Skin epidermis (tissue), 12 donors: ENCODE results near the gene KRTAP4-8.
"Not testable (repeated sequence)": the region's sequence is repeated elsewhere in the genome, so short reads cannot be mapped to it uniquely, and the experiment has no call there.

Experiments used
- H3K27ac ChIP-seq, 21 experiments: fragments of 200-600 bp; sonication (generic) in 11 of 21; one replicate each; pipeline ENCODE4 v1.5.0; 2020; ENCODE audit warnings: mild to moderate bottlenecking in 3 of 21, inconsistent platforms in 2 of 21, moderate library complexity in 2 of 21
- H3K4me3 ChIP-seq, 7 experiments: fragments of 200-600 bp; sonication (generic) in 2 of 7; one replicate each; pipeline ENCODE4 v1.5.0; 2020; ENCODE audit warnings: inconsistent platforms in 2 of 7, mild to moderate bottlenecking in 2 of 7, moderate library complexity in 1 of 7

KRTAP4-8 gene

DNA sequence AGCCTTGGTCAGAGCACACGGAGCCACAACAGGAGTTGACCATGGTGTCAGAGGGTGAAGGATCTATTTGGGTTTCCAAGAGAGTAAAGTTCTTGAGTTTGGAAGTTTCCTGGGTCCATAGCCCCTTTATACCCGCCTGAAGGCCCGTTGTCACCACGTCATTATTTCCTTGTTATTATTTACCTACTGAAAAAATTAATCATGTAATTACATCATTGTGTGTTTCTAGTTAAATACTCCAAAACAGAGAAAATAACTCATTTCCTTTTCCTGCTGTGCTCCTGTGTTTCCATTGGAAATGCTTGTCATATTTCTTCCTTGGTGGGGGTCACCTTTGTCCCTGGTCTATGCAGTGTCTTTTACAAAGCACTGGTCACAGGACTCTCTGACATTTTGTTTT is at the start of gene KRTAP4-8:
Gene KRTAP4-8 (minus strand): TSS at position 101 of the 400 bp plus-strand sequence. CDS start 58 bp downstream, at position 43.
- no peak within 1 kb of the TSS for H3K4me3 ChIP-seq
- no peak within 1 kb of the TSS for H3K27ac ChIP-seq

DNA sequence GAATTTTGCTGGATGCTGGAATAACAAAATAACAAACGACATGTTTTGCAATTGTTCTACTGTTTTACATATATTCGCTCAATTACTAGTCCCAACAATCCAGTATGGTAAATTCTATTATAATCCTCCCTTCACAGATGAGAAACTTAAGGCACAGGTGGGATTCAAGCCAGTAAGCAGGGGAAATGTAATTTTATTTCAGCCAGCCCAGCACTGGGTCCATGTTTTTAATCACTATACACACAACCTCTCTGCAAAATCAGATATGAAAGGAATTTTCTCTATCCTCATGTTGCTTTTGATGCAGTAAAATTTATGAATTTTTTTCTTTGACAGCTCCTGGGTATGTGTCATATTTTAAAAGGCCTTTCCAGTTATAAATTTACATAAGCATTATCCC is 47.3 kb upstream of the KRTAP4-8 start:
- no peak overlapping the region for H3K27ac ChIP-seq
- H3K4me3 ChIP-seq, result no peak overlapping the region

- H3K4me3 ChIP-seq, result no peak overlapping the region
- no peak overlapping the region for H3K27ac ChIP-seq
Measured at GRCh38 chr17:41144846-41145245, 46.9 kb upstream of the KRTAP4-8 start.

DNA sequence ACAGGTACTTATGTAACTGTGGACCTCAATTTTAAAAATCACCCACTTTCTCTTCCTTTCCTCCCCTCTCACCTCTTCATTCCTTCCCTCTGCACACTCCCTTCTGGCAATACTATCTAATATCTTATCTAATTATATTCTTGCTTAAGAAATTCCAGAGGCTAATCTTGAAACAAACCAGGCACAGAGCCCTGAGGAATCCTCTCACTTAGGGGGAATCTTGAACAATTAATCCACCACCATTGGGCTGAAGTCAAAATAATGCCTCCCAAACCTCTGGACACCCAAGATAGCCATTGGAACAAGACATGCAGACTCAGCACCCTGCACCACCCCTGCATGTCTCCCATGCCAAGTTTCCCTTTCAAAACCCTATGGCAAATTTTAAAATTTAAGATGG is 43.4 kb upstream of the KRTAP4-8 start:
- H3K4me3 ChIP-seq, result no peak overlapping the region
- no peak overlapping the region for H3K27ac ChIP-seq

GRCh38 chr17:41140360-41141131 is 42.6 kb upstream of the KRTAP4-8 start, which contains the start of gene KRTAP4-6:
Gene KRTAP4-6 (minus strand): TSS chr17:41140544. CDS start chr17:41140487, 57 bp downstream.
- H3K4me3 ChIP-seq, result no peak within 1 kb of the TSS

DNA sequence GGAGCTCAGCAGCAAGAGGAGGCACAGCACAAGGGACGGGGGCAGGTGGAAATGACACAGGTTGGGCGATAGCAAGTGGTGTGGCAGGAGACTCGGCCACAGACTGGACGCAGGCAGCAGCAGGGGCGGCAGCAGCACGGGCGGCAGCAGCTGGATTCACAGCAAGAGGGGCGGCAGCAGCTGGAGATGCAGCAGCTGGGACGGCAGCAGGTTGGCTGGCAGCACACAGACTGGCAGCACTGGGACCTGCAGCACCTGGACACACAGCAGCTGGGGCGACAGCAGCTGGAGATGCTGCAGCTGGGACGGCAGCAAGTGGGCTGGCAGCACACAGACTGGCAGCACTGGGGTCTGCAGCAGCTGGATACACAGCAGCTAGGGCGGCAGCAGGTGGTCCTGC is 41.9 kb upstream of the KRTAP4-8 start:
- not testable (repeated sequence) for H3K27ac ChIP-seq, H3K4me3 ChIP-seq

More at GRCh38 chr17:41140360-41141131, 42.6 kb upstream of the KRTAP4-8 start, which contains the start of gene KRTAP4-6:
- H3K27ac ChIP-seq, result no peak within 1 kb of the TSS

DNA sequence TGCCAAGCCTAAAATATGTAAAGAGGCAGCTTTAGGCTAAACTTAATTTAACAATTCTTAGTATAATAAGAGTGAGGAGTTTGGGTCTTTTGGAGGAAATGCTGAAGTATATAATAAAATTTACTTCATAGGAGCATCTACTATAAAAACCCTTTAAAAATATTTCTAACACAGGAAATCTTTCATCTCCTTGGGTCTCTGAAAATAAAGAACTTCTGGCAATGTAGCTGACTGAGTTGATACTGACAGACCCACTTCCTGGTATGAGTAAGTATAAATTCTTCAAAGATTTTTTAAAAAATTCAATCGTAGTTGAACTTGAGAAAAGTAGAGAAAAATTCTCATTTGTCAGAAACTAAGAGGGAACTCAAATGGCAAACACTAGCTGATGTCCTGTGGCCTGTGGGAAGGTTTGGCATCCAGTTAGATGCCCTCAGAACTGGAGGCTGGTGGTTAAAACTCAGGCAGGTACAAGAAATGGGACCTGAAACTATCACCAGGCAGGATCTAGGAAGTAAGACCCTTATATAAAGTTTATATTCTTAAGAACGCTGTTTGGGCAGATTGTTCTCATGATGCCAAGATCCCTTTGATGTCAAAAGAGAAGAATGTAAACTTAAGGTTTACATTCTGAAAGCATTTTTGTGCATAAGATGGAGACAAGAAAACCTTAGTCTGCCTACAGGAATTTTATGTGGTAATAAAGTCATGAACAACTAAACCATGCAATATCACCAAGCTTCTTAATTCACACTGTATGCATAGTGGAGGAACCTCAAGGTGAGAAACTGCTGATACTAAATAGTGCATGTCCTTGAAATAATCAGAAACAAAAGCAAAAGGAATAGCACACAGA is 36.2 kb upstream of the KRTAP4-8 start:
- Histone ChIP-seq H3K27ac (peak overlapping the region in 1 of 21 experiments; percentile 70), H3K4me3 (no peak overlapping the region)

DNA sequence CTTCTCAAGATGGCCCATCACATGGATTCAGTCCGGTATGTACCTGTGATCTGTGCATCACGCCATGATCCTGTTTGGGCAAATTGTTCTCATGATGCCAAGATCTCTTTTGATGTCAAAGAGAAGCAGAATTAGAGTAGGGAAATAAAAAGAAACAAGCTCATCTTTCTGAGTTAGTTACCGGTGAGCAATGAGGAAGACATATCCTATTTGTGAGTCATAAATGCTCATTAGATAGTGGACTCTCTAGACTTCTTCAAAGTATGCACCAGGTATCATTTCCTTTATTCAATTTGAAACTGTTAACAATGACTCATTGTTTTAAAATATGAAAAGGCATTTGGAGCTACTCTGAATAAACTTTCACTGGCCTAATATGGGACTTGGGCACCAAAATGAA is 34.0 kb upstream of the KRTAP4-8 start:
- H3K4me3 ChIP-seq, result no peak overlapping the region
- H3K27ac ChIP-seq, result no peak overlapping the region

DNA sequence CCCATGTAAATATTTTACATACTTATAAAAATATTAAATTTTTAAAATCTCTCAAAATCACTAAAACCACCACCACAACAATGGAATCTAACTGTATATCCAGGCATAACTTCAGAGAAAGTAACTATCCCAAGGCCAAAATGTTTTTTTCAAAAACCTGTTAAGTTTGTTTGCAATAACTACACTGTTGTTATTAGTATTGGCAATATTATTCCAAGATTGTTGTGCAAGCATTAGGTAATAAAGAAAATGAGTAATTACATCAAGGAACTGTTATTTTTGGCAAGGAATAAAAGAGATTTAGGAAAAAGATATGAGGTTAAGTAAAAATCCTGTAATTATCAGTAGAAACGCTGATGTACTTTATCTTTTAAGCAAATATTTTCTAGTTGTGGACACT is 29.4 kb upstream of the KRTAP4-8 start:
- Histone ChIP-seq H3K4me3 (no peak overlapping the region), H3K27ac (no peak overlapping the region)

DNA sequence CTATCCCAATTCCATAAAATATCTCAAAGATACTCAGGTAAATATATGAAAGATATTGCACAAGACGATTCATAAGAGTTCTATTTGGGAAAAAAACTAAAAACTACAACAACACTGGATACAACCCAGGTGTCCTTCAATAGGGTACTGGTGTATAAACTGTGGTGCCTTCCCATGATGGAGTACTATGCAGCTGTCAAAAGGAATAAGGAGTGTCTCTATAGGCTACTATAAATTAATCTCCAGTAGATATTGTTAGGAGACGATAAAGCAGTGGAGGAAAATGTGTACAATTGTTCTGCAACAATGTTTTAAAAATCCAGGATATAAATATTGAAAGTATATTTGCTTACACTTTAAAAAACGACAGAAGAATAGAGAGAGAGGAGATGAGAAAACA is 28.5 kb upstream of the KRTAP4-8 start:
- H3K27ac ChIP-seq, result no peak overlapping the region
- no peak overlapping the region for H3K4me3 ChIP-seq

- Histone ChIP-seq H3K4me3 (no peak overlapping the region), H3K27ac (no peak overlapping the region)
Measured at GRCh38 chr17:41125064-41125463, 27.1 kb upstream of the KRTAP4-8 start.

DNA sequence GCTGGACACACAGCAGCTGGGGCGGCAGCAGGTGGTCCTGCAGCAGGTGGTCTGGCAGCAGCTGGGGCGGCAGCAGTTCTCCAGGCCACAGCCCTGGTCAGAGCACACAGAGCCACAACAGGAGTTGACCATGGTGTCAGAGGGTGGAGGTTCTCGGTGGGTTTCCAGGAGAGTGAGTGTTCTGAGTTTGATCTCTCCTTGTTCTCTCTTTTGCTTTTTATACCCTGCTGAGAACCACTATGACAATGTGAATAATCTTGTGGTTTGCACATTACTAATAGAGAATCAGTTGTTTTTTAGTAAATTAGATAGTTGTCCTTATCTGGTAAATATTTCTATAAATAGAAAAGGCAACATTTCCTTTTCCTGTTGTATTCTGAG is 26.0 kb upstream of the KRTAP4-8 start, which contains the start of gene KRTAP4-12:
Gene KRTAP4-12 (minus strand): TSS at position 192 of the 381 bp plus-strand sequence. CDS start 60 bp downstream, at position 132.
- H3K27ac ChIP-seq, H3K4me3 ChIP-seq: not testable (repeated sequence)

GRCh38 chr17:41123292-41123990 is 25.5 kb upstream of the KRTAP4-8 start:
- H3K4me3 ChIP-seq, H3K27ac ChIP-seq: not testable (repeated sequence)

- Histone ChIP-seq H3K4me3 (no peak overlapping the region), H3K27ac (no peak overlapping the region)
Measured at GRCh38 chr17:41121742-41122141, 23.8 kb upstream of the KRTAP4-8 start.

DNA sequence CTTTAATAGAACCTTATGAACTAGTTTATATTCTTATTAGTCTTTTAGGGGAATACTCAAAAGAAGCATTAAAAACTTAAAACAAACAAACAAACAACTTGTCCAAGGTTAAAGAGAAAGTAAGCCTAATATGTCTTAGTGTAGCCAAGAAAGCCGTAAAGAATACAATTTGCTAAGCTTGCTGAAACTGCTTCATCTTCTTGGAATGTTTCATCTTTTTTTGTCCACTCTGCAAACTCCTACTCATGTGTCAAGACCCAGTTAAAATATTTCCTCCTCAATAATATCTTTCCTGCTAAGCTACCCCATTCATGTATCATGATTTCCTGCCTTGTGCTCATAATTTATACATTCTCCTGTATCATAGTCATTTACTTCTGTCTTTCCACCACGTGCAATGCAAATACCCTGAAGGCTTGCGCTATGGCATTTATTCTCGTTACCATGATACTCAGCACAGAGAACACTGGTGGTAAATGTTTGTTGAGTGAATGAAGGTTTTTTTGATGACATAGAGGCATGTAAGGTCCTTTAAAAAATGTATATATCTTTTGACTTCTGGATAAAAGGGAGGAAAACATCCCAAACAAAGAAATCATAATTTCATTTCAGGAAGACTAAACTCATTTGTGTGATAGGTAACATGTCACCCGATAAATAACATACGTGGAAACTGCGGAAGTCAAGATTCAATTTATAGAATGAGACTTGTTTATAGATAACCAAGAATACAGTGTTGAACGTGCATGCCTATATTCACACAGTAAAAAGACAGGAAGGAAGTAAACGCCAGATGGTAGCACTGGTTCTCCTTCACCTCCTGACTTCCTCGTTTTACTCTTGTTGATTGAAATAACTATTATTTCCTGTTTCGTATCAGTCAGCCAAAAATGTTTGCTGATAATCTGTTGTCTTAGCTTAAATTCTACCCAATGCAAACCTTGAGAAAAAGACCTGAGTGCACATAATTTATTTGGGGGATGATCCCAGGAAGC is 22.1 kb upstream of the KRTAP4-8 start:
- H3K4me3 ChIP-seq, H3K27ac ChIP-seq: not testable (repeated sequence)

- no peak overlapping the region for H3K4me3 ChIP-seq
- H3K27ac ChIP-seq, result no peak overlapping the region
Measured at GRCh38 chr17:41118721-41119120, 20.8 kb upstream of the KRTAP4-8 start.

DNA sequence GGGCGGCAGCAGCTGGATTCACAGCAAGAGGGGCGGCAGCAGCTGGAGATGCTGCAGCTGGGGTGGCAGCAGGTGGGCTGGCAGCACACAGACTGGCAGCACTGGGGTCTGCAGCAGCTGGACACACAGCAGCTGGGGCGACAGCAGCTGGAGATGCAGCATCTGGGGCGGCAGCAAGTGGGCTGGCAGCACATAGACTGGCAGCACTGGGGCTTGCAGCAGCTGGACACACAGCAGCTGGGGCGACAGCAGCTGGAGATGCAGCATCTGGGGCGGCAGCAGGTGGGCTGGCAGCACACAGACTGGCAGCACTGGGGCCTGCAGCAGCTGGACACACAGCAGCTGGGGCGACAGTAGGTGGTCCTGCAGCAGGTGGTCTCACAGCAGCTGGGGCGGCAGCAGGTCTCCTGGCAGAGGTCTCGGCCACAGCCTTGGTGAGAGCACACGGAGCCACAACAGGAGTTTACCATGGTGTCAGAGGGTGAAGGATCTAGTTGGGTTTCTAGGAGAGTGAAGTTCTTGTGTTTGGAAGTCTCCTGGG is 20.0 kb upstream of the KRTAP4-8 start, which contains the start of gene KRTAP4-11:
Gene KRTAP4-11 (minus strand): TSS at position 528 of the 541 bp plus-strand sequence. CDS start 58 bp downstream, at position 470.
- not testable (repeated sequence) for H3K27ac ChIP-seq, H3K4me3 ChIP-seq

DNA sequence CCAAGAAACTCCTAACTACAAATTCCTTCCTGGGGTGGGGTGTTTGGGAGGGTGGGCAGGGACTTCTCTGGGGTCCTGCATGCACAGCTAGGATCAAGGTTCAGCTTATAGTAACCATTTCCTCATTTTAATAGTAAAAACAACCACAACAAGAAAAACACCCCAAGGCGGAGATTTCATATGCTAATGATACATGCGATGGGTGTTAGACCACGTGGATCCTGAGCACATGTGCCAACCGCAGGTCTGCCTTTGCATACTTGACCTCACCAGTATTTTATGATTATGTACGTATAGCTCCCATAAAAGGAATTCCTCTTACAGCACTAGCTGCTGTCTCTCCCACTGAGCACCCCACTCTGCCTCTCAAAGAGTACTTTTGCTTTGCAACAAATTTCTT is 18.4 kb upstream of the KRTAP4-8 start:
- Histone ChIP-seq H3K4me3 (no peak overlapping the region), H3K27ac (no peak overlapping the region)
